Ishikawa (cell line): Measurements from ENCODE around the gene DEPDC1B.

Experiments used
- CEBPB ChIP-seq: IDR thresholded peaks from 2 replicates; pipeline ENCODE4 v1.6.1; 2012
- CREB1 ChIP-seq: IDR thresholded peaks from 2 replicates; pipeline ENCODE4 v1.6.1; 2012; ENCODE audit warnings: low read depth
- EGR1 ChIP-seq: IDR thresholded peaks from 2 replicates; pipeline ENCODE4 v1.6.1; 2012
- EP300 ChIP-seq: IDR thresholded peaks from 2 replicates; pipeline ENCODE4 v1.6.1; 2012; ENCODE audit warnings: borderline replicate concordance
- FOXM1 ChIP-seq: IDR thresholded peaks from 2 replicates; pipeline ENCODE4 v1.6.1; 2012; ENCODE audit warnings: low read depth, borderline replicate concordance
- MAX ChIP-seq: IDR thresholded peaks from 2 replicates; pipeline ENCODE4 v1.6.1; 2012
- NFIC ChIP-seq: IDR thresholded peaks from 2 replicates; pipeline ENCODE4 v1.6.1; 2012
- RAD21 ChIP-seq: IDR thresholded peaks from 2 replicates; pipeline ENCODE4 v1.6.1; 2012; ENCODE audit warnings: low read depth
- TAF1 ChIP-seq: IDR thresholded peaks from 2 replicates; pipeline ENCODE4 v1.6.1; 2012; ENCODE audit warnings: low read depth, mild to moderate bottlenecking
- TCF12 ChIP-seq: IDR thresholded peaks from 2 replicates; pipeline ENCODE4 v1.6.1; 2012; ENCODE audit warnings: low read depth
- TEAD4 ChIP-seq: IDR thresholded peaks from 2 replicates; pipeline ENCODE4 v1.6.1; 2012
- USF1 ChIP-seq: IDR thresholded peaks from 2 replicates; pipeline ENCODE4 v1.6.1; 2012
- YY1 ChIP-seq: IDR thresholded peaks from 2 replicates; pipeline ENCODE4 v1.6.1; 2012; ENCODE audit warnings: low read depth
- ZBTB7A ChIP-seq: IDR thresholded peaks from 2 replicates; pipeline ENCODE4 v1.6.1; 2012; ENCODE audit warnings: low read depth
- TF ChIP-seq, protein P1 (sequence below): IDR thresholded peaks from 2 replicates; pipeline ENCODE4 v1.6.1; 2012; ENCODE audit warnings: low read depth, mild to moderate bottlenecking

The DEPDC1B gene

GRCh38 chr5:60578315-60578714, 121.7 kb downstream of the DEPDC1B start:
- no peak for TF ChIP-seq YY1
- no peak for TF ChIP-seq TAF1
- TF ChIP-seq, protein P1, sequence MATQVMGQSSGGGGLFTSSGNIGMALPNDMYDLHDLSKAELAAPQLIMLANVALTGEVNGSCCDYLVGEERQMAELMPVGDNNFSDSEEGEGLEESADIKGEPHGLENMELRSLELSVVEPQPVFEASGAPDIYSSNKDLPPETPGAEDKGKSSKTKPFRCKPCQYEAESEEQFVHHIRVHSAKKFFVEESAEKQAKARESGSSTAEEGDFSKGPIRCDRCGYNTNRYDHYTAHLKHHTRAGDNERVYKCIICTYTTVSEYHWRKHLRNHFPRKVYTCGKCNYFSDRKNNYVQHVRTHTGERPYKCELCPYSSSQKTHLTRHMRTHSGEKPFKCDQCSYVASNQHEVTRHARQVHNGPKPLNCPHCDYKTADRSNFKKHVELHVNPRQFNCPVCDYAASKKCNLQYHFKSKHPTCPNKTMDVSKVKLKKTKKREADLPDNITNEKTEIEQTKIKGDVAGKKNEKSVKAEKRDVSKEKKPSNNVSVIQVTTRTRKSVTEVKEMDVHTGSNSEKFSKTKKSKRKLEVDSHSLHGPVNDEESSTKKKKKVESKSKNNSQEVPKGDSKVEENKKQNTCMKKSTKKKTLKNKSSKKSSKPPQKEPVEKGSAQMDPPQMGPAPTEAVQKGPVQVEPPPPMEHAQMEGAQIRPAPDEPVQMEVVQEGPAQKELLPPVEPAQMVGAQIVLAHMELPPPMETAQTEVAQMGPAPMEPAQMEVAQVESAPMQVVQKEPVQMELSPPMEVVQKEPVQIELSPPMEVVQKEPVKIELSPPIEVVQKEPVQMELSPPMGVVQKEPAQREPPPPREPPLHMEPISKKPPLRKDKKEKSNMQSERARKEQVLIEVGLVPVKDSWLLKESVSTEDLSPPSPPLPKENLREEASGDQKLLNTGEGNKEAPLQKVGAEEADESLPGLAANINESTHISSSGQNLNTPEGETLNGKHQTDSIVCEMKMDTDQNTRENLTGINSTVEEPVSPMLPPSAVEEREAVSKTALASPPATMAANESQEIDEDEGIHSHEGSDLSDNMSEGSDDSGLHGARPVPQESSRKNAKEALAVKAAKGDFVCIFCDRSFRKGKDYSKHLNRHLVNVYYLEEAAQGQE = no peak
- no peak for TF ChIP-seq USF1
- TF ChIP-seq TCF12 = no peak
- no peak for TF ChIP-seq CEBPB
- TF ChIP-seq EGR1 = no peak
- TF ChIP-seq MAX = no peak
- TF ChIP-seq CREB1 = no peak
- TF ChIP-seq FOXM1 = no peak
- TF ChIP-seq EP300 = no peak
- no peak for TF ChIP-seq TEAD4
- no peak for TF ChIP-seq NFIC
- TF ChIP-seq RAD21 = no peak
- TF ChIP-seq ZBTB7A = no peak

DNA sequence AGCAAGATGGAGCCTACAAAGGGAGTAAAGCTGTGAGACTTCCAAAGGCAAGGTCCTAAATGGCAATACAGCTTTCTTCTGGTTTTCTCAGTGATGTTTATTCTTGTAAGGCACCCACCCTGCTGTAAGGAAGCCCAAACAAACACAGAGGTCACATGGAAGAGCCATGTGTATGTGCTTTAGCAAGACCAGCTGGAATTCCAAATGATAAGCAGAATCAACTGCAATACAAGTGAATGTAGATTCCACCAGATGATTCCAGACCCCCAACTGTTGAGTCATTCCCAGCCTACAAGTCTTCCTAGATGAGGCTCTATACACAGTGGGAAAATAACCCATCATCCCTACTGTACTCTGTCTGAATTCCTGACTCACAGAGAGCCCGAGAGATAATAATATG, 122.8 kb downstream of the DEPDC1B start:
- TF ChIP-seq ZBTB7A (no peak), NFIC (no peak), CREB1 (no peak), RAD21 (no peak), TEAD4 (no peak), YY1 (no peak), EGR1 (no peak), TAF1 (no peak), MAX (no peak), FOXM1 (no peak), EP300 (no peak), CEBPB (no peak), TCF12 (no peak)
- TF ChIP-seq, protein P1 = no peak

DNA sequence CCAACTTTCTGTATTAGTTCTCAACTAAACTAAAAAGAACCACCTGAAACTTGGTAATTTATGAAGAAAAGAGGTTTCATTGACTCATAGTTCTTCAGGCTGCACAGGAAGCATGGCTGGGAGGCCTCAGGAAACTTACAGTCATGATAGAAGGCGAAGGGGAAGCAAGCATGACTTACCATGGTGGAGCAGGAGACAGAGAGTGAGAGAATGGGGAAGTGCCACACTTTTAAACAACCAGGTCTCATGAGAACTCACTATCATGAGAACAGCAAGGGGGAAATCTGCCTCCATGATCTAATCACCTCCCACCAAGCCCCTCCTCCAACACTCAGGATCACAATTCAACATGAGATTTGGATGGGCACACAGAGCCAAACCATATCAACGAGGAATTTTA, 123.5 kb downstream of the DEPDC1B start:
- no peak for TF ChIP-seq ZBTB7A
- TF ChIP-seq FOXM1 = no peak
- TF ChIP-seq, protein P1 = no peak
- no peak for TF ChIP-seq TAF1
- no peak for TF ChIP-seq TCF12
- no peak for TF ChIP-seq TEAD4
- no peak for TF ChIP-seq CREB1
- no peak for TF ChIP-seq MAX
- TF ChIP-seq USF1 = no peak

DNA sequence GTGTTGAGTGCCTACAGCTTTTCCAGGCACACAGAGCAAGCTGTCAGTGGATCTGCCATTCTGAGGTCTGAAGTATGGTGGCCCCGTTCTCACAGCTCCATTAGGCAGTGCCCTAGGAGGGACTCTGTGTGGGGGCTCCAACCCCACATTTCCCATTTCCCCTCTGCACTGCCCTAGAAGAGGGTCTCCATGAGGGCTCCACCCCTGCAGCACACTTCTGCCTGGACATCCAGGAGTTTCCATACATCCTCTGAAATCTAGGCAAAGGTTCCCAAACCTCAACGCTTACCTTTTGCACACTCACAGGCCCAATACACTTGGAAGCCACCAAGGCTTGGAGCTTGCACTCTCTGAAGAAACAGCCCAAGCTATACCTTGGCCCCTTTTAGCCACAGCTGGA, 131.3 kb downstream of the DEPDC1B start:
- TF ChIP-seq FOXM1 (no peak), TAF1 (no peak), YY1 (no peak), ZBTB7A (no peak), CREB1 (no peak)

GRCh38 chr5:60563696-60564324, 136.2 kb downstream of the DEPDC1B start:
- TF ChIP-seq EP300 (no peak), RAD21 (no peak), CEBPB (no peak), FOXM1 (no peak), TEAD4 (no peak), ZBTB7A (no peak), USF1 (no peak), NFIC (no peak), CREB1 (no peak), EGR1 (no peak), YY1 (no peak), TAF1 (no peak), TCF12 (no peak)
- TF ChIP-seq, protein P1 = no peak
